ENCODE results near the gene MOB1B.

DNA sequence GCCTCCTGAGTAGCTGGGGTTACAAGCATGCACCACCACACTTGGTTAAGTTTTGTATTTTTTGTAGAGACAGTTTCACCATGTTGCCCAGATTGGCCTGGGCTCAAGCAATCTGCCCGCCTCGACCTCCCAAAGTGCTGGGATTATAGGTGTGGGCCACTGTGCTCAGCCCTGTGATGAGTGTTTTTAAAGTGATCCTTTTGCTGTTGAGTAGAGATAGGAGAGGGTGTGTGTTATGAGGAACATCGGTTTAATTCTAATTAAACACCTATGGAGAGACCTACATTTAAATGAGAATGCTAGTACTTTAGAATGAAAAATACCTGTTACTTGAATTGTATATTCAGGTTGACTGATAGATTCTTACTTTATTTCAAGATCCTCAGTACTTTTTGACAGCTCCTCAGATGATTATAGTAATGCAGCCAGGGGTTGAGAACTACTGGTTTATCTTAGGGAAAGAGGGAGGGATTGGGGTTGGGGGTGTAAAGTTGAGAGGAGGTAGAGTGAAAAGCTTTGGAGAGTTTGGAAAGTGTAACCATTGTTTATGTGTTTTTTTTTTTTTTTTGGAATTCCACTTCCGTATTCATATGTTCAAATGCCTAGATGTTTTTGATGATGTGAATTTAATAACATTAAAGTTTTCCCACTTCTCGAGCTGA is 54.5 kb downstream of the MOB1B start:
- TF ChIP-seq, protein P1, sequence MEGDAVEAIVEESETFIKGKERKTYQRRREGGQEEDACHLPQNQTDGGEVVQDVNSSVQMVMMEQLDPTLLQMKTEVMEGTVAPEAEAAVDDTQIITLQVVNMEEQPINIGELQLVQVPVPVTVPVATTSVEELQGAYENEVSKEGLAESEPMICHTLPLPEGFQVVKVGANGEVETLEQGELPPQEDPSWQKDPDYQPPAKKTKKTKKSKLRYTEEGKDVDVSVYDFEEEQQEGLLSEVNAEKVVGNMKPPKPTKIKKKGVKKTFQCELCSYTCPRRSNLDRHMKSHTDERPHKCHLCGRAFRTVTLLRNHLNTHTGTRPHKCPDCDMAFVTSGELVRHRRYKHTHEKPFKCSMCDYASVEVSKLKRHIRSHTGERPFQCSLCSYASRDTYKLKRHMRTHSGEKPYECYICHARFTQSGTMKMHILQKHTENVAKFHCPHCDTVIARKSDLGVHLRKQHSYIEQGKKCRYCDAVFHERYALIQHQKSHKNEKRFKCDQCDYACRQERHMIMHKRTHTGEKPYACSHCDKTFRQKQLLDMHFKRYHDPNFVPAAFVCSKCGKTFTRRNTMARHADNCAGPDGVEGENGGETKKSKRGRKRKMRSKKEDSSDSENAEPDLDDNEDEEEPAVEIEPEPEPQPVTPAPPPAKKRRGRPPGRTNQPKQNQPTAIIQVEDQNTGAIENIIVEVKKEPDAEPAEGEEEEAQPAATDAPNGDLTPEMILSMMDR (IDR thresholded peaks at IDR 0.05) = no peak
- TF ChIP-seq POLR2AphosphoS5 (IDR thresholded peaks at IDR 0.05) = no peak

All from upper lobe of left lung (tissue), 4 donors.